Neural cell (in vitro differentiated cells): ENCODE measurements around the gene ADGRL3.

Experiments
- MXI1 ChIP-seq: fragments of 450-650 bp; conservative IDR thresholded peaks from 2 replicates; pipeline ENCODE4 v1.6.1; 2014; ENCODE audit warnings: antibody characterized with exemption, mild to moderate bottlenecking; ENCODE audit not compliant: poor library complexity, severe bottlenecking
- POLR2AphosphoS5 ChIP-seq: IDR thresholded peaks from 2 replicates; pipeline ENCODE4 v1.6.1; 2012
- RAD21 ChIP-seq: fragments of 450-650 bp; conservative IDR thresholded peaks from 2 replicates; pipeline ENCODE4 v1.6.1; 2014; ENCODE audit warnings: antibody characterized with exemption, mild to moderate bottlenecking, moderate library complexity
- SMC3 ChIP-seq: fragments of 450-650 bp; conservative IDR thresholded peaks from 2 replicates; pipeline ENCODE4 v1.6.1; 2014; ENCODE audit warnings: antibody characterized with exemption, mild to moderate bottlenecking, moderate library complexity; ENCODE audit not compliant: poor library complexity
- TF ChIP-seq, protein P1 (sequence below): fragments of 450-650 bp; IDR thresholded peaks from 2 replicates; pipeline ENCODE4 v1.5.1; 2014; ENCODE audit warnings: antibody characterized with exemption, mild to moderate bottlenecking, moderate library complexity; ENCODE audit not compliant: poor library complexity, severe bottlenecking

DNA sequence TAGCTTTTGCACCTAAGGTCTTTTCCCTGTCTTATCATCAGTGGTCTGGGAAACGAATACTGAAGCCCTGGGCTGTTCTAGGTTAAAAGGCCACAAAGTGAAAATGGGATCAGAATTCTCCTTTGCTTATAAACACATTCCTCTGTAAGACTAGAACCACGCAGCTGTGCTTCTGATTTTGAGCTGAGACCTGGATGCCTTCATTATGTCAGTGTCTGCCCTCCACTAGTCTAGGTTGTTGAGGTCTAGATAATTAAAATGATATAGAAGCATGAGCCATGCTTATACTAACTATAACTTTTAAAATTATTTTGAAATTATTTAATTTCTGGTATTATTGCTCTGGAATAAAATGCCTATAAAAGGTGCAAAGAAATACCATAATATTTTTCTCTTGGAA, 403.9 kb downstream of the ADGRL3 start:
- TF ChIP-seq, protein P1, sequence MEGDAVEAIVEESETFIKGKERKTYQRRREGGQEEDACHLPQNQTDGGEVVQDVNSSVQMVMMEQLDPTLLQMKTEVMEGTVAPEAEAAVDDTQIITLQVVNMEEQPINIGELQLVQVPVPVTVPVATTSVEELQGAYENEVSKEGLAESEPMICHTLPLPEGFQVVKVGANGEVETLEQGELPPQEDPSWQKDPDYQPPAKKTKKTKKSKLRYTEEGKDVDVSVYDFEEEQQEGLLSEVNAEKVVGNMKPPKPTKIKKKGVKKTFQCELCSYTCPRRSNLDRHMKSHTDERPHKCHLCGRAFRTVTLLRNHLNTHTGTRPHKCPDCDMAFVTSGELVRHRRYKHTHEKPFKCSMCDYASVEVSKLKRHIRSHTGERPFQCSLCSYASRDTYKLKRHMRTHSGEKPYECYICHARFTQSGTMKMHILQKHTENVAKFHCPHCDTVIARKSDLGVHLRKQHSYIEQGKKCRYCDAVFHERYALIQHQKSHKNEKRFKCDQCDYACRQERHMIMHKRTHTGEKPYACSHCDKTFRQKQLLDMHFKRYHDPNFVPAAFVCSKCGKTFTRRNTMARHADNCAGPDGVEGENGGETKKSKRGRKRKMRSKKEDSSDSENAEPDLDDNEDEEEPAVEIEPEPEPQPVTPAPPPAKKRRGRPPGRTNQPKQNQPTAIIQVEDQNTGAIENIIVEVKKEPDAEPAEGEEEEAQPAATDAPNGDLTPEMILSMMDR, result no peak
- no peak for TF ChIP-seq RAD21
- TF ChIP-seq POLR2AphosphoS5, result no peak
- no peak for TF ChIP-seq SMC3
- no peak for TF ChIP-seq MXI1
